Non-pigmented ciliary epithelial cell (primary cell): ENCODE data around the gene PTTG1IP.
A peak's percentile ranks its signal among the peaks of the same experiment; 100 is the strongest.
"Not testable (repeated sequence)": the region's sequence is repeated elsewhere in the genome, so short reads cannot be mapped to it uniquely, and the experiment has no call there.

Experiments
- DNase-seq: peaks from one replicate; pipeline ENCODE4 v3.0.0-alpha.2; 2010; ENCODE audit warnings: low read depth

PTTG1IP gene

GRCh38 chr21:44873356-44874239 is at the start of gene PTTG1IP:
PTTG1IP (minus strand) TSS chr21:44873690; CDS start chr21:44873616, 74 bp downstream.
- DNase-seq = peak; percentile 71

GRCh38 chr21:44921928-44922327 is 48.4 kb upstream of the PTTG1IP start:
- DNase-seq = no peak

- DNase-seq = no peak
These were observed 47.5 kb upstream of the PTTG1IP start, which contains the start of gene ITGB2 for GRCh38 chr21:44920694-44921604. ITGB2 (minus strand) TSS chr21:44920899; CDS start chr21:44910782, 10,117 bp downstream.

GRCh38 chr21:44919913-44920693 is 46.6 kb upstream of the PTTG1IP start:
- no peak for DNase-seq

- DNase-seq = no peak
These were observed 45.8 kb upstream of the PTTG1IP start for GRCh38 chr21:44919111-44919912.

GRCh38 chr21:44918581-44919033 is 45.1 kb upstream of the PTTG1IP start:
- DNase-seq = no peak

- DNase-seq = no peak
These were observed 44.6 kb upstream of the PTTG1IP start for GRCh38 chr21:44918107-44918470.

- no peak for DNase-seq
These were observed 44.1 kb upstream of the PTTG1IP start for GRCh38 chr21:44917446-44918106.

- no peak for DNase-seq
These were observed 43.5 kb upstream of the PTTG1IP start for GRCh38 chr21:44916965-44917364.

- no peak for DNase-seq
These were observed 40.8 kb upstream of the PTTG1IP start for GRCh38 chr21:44914176-44914874.

- DNase-seq = no peak
These were observed 40.1 kb upstream of the PTTG1IP start for GRCh38 chr21:44913425-44914175.

- DNase-seq = not testable (repeated sequence)
These were observed 39.3 kb upstream of the PTTG1IP start for GRCh38 chr21:44912506-44913412.

GRCh38 chr21:44912158-44912473 is 38.6 kb upstream of the PTTG1IP start:
- DNase-seq = no peak

- DNase-seq = no peak
These were observed 38.1 kb upstream of the PTTG1IP start for GRCh38 chr21:44911384-44912157.

GRCh38 chr21:44911068-44911383 is 37.5 kb upstream of the PTTG1IP start:
- DNase-seq = no peak

GRCh38 chr21:44910229-44911067 is 37.0 kb upstream of the PTTG1IP start:
- no peak for DNase-seq

GRCh38 chr21:44909719-44910118 is 36.2 kb upstream of the PTTG1IP start:
- DNase-seq = no peak
